ENCODE measurements around the gene CD79B.

CD79B gene

GRCh38 chr17:63931981-63932561 lies at the start of gene CD79B:
CD79B (minus strand) TSS chr17:63932331; CDS start chr17:63932261, 70 bp downstream.
- DNase-seq, result no peak

DNA sequence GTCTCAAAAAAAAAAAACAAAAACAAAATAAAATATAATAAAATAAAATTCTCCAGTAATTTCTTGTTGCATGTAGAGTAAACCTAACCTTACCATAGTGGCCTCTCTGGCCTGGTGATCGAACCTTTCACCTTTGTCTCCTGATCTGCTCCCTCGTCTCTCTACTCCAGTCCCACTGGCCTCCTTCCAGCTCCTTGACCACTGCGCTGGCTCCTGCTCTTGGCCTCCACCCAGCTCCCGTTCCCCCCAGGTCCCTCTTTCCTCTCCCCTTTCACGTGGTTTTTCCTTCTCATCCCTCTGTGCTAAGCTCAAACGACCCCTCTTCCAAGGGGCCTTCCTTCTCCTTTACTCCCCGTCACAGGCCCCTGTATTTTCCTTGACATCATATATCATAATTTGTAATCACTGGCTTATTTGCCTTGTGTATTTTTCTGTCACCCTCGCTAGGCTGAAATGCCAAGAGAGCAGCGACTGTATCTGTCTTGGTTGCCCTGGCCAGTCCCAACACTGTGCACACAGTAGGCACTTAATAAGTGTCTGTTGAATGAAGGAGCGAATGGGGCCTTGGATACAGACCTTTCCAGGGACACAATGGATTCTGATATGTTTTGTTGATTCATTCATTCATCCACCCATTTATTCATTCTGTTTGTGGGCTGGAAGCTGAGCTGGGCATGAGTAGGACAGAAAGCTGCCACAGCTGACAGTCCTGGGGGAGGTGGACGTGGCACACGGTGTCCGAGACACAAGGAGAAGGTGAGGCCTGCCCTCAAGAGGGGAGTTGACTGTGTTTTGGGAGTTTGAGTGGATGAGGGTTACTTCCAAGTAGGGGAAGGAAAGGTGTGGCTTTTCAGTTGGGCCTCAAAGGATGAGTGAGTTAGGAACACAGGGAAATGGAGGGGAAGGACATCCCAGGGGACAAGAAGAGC lies 46.4 kb upstream of the CD79B start:
- no peak for DNase-seq

DNA sequence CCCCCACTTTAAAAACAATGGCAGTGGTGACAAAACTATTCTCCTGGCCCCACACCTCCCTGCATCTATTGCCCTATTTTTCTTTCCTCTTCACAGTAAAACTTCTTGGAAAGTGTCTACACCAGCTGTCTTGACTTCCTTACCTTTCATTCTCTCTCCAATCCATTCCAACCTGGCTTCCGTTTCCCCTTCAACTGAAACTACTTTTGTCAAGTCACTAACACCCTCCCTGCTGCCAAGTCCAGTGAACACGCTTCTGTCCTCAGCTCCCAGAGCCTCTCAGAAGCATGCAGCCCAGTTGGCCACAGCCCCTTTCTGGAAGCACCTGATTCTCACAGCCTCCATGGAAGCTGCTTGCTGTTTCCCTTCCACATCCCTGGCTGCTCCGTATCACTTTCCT lies 44.6 kb upstream of the CD79B start:
- no peak for DNase-seq

DNA sequence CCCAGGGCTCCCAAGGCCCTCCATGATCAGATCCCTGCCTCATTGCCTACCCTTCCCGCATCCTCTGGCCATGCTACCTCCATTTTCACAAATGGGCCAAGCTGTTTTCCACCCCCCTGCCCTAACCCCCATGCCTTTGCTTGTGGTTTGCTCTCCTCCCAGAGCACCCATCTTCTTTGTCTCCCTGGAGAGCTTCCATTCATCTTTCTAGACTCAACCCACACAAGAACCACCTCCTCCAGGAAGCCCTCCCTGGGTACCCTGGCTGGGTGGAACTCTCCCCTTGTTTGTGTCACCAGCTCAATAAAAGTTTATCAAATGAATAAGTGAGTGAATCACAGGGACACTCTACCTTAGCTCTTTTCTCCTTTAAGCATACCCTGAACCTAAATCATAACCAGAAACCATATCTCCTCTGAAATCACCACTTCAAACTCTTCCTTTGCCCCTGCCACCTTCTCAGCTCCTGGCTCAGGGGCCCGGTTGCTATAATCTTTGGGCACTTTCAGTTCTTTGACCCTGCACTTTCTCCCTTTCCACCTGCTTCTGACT lies 43.5 kb upstream of the CD79B start:
- DNase-seq, result no peak

DNA sequence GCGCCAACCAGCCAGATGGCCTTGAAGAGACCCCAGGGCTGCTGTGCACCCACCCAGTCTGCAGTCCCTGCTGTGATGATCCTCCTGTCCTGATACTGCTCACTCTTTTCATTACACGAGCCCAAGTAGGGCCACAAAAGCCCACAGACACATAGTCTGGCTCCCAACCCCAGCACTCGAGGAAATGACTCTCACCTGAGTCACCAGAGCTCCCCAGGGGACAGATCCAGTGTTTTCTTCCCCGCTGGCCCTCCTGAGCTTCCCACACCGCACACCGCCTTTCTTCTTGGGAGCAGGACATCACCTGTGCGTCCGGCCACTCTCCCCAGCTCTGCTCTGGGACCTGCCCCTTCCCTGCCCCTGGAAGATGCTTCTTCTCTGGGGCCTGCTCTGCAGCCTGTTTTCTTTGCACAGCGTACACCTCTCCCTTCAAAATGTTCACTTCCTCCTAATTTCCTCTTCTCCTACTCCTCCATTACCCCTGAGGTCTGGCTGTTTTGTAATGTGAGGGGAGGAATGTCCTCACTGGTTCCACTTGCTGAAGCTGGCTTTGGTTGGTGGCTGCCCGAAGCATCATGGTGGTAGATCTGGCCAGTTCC lies 42.6 kb upstream of the CD79B start:
- no peak for DNase-seq

GRCh38 chr17:63973930-63974593 lies 41.9 kb upstream of the CD79B start:
- no peak for DNase-seq

GRCh38 chr17:63973247-63973646 lies 41.1 kb upstream of the CD79B start:
- DNase-seq, result no peak

GRCh38 chr17:63972796-63973195 lies 40.7 kb upstream of the CD79B start, which contains the start of gene SCN4A:
SCN4A (minus strand) TSS chr17:63972918; CDS start chr17:63972841, 77 bp downstream.
- DNase-seq, result no peak

- no peak for DNase-seq
Measured at GRCh38 chr17:63969278-63969677, 37.1 kb upstream of the CD79B start.

DNA sequence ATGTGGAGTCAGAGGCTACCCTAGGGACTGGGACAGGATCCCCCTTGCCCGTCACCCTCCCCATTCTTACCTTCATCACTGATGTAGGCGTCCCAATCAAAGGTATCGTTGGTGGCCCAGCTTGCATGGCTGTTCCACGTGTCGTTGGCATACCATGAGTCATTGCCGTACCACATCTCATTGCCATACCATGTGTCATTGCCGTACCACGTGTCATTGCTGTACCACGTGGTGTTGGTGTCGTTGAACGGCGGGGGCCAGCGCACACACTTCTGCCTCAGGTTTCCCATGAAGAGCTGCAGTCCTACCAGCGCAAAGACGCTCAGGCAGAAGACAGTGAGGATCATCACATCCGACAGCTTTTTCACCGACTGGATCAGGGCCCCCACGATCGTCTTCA lies 35.8 kb upstream of the CD79B start:
- no peak for DNase-seq

DNA sequence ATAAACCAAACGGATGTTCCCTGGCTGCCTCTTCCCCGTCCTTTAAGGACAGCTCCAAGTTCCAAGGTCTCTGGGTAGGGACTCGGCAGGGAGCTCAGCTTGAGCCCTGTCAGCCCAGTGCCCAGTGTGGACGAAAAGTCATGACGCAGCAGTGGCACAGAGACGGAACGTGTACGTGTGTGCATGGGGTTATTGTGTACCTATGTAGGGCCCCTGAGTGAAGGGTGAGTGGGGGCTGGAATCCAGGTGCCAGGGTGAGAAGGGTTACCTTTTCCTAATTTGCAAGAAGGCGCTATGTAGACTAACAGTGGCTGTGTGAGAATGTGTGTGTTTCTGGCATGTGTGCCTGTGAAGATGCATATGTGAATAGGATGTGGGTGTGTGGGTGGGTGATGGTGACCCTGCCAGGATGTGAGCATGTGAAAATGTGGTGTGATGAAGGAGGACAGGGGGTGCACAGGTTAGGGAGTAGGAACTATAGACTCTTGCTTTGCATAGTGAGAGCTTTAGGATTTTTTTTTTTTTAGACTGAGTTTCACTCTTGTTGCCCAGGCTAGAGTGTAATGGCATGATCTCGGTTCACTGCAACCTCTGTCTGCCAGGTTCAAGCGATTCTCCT lies 34.6 kb upstream of the CD79B start:
- DNase-seq, result no peak

DNA sequence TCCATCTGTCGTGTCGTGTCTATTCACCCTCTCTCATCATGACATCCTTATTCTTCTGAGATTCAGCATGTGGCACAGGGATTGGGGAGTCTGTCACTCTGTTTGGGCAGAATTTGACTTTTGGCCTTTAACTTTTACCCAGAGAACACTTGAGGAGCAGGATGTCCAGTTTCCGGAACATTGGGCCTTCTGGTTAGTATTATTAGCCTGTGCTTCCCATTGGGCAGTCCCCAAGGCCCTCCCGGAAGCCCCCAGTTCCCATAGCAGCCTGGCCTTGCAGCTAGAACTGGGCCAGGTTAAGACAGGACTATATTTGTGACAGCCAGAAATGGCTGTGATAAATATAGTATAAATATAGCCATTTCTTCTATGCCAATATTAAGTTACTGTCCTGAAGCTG lies 31.0 kb upstream of the CD79B start:
- DNase-seq, result no peak

GRCh38 chr17:63962298-63962744 lies 30.2 kb upstream of the CD79B start:
- DNase-seq, result no peak

DNA sequence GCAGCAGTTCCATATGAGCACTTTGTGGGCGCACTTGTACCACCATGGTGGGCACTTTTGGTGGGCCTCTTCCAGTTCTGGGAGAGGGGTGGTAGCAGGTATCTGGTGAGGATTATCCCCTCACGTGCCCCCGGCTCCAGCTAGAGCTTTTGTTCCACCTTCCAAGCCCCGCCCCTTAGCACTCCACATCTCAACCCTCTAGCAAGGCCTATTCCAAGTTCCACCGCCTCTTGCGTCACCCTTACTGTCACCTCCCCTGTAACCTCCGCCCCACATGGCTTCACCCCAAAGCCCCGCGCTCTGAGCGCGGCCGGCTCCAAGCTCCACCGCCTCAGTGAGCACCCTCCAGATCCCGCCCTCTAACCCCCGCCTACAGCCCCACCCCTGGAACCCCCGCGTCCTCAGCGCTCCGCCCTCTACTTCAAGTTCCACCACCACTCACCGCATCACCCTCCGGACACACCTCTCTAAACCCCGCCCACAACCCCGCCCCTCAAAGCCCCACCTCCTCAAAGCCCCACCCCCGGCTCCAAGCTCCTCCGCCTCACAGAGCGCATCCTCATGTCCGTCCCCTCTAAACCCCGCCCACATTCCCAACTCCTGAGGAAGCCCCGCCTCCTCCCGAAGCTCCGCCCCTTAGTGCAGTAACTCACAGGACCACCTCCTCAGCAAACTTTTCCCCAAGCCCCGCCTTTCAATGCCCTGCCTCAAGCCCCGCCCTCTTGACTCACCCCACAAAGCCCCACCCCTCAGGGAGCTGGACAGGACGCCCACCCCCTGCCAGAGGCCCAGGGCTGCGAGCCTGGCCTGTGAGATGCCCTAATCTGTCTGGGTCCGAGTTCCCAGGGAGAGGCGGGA lies 29.5 kb upstream of the CD79B start:
- peak; percentile 36 for DNase-seq

GRCh38 chr17:63960430-63960829 lies 28.3 kb upstream of the CD79B start:
- no peak for DNase-seq

DNA sequence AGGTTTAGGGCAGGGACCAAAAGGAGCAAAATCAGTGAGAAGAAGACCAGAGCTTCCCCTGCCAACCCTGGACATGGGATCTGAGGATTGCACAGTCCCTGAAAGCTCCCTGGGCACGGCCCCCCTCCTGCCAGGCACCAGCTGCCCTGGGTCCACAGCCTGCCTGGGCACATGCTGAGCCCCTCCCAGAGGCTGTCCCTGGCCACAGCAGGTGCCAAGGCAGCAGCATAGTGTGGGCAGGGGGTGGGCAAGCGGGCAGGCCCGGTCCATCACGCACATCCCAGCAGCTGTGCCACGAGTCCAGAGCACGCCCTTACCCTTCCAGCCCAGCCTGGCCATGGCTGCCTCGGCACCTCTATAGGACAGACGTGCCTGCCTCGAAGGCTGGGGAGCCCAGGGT lies 27.9 kb upstream of the CD79B start:
- DNase-seq, result no peak

GRCh38 chr17:63956296-63956920 lies 24.3 kb upstream of the CD79B start:
- no peak for DNase-seq

DNA sequence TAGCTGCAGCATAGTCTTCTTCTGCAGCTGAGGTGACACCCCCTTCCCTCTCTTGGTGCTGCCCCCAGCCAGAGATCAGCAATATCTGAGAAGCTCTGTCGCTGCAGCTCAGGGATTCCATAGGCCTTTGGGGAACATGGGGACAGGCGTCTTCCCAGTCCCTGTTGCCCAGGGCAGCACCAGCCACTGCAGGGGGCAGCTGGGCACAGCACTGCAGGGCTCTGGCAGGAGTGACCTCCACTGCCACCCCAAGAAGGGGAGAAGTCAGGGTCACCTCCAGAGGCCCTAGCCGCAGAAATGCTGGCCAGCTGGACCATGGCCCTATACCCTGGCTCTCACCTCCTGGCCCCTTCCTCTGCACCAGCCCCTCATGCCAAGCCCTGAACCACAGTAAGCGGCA lies 23.7 kb upstream of the CD79B start:
- no peak for DNase-seq

DNA sequence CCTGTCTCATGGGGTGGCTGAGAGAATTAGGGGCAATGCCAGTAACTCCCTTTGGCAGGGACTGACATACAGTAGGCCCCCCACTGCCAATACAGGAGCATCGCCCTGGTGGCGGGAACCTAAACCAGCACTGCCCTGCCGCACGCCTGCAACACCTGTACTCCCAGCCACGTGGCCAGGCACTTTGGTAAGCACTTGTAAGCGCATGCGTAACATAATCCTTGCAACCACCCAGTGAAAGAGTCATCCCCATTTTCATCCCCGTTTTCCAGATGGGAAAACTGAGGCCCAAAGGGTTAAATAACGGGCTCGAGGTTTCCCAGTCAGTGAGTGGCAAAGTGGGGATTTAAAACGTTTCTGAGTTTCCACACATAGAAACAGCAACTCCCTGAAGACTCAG lies 23.1 kb upstream of the CD79B start:
- no peak for DNase-seq

- DNase-seq, result no peak
Measured at GRCh38 chr17:63954402-63955063, 22.4 kb upstream of the CD79B start.
